BE2C (cell line): ENCODE measurements around the gene ZNF629.
"Not testable (repeated sequence)": the region's sequence is repeated elsewhere in the genome, so short reads cannot be mapped to it uniquely, and the experiment has no call there.

Experiments
- DNase-seq: peaks from one replicate; pipeline ENCODE4 v3.0.0-alpha.2; 2020
- H3K27me3 ChIP-seq: fragments of 250-450 bp; sonication (Bioruptor Pico); 2 replicates; pipeline ENCODE4 v1.5.1; 2020; ENCODE audit warnings: mild to moderate bottlenecking
- H3K36me3 ChIP-seq: fragments of 250-450 bp; sonication (Bioruptor Pico); 2 replicates; pipeline ENCODE4 v1.5.1; 2020; ENCODE audit warnings: mild to moderate bottlenecking
- H3K4me1 ChIP-seq: fragments of 250-450 bp; sonication (Bioruptor Pico); 2 replicates; pipeline ENCODE4 v1.5.1; 2020
- H3K4me3 ChIP-seq: 2 replicates; pipeline ENCODE4 v1.5.1; 2011; ENCODE audit warnings: low read depth, low read length
- H3K9me3 ChIP-seq: fragments of 250-450 bp; sonication (Bioruptor Pico); 2 replicates; pipeline ENCODE4 v1.5.1; 2020
- CTCF ChIP-seq: IDR thresholded peaks from 2 replicates; pipeline ENCODE4 v1.5.1; 2012; ENCODE audit warnings: mild to moderate bottlenecking, low read depth, low read length

The ZNF629 gene

GRCh38 chr16:30820952-30821421 is 34.0 kb upstream of the ZNF629 start:
- no peak for DNase-seq
- Histone ChIP-seq H3K36me3 (no peaks in the 10 kb centered on the region), H3K9me3 (no peaks in the 10 kb centered on the region; the same call in 1 of the 2 replicates), H3K4me1 (no peaks in the 10 kb centered on the region), H3K4me3 (no peak overlapping the region), H3K27me3 (no peaks in the 10 kb centered on the region)
- no peak for TF ChIP-seq CTCF

GRCh38 chr16:30816769-30817168 is 29.8 kb upstream of the ZNF629 start:
- Histone ChIP-seq H3K9me3 (no peaks in the 10 kb centered on the region; the same call in 1 of the 2 replicates), H3K27me3 (no peaks in the 10 kb centered on the region), H3K4me1 (peaks cover 6% of the 10 kb centered on the region; the same call in 1 of the 2 replicates), H3K36me3 (no peaks in the 10 kb centered on the region), H3K4me3 (no peak overlapping the region)
- no peak for DNase-seq
- no peak for TF ChIP-seq CTCF

GRCh38 chr16:30813821-30814189 is 26.8 kb upstream of the ZNF629 start:
- DNase-seq: no peak
- Histone ChIP-seq H3K4me1 (peaks cover 6% of the 10 kb centered on the region; the same call in 1 of the 2 replicates), H3K9me3 (no peaks in the 10 kb centered on the region), H3K36me3 (no peaks in the 10 kb centered on the region), H3K4me3 (peak overlapping the region; percentile 47), H3K27me3 (no peaks in the 10 kb centered on the region)
- no peak for TF ChIP-seq CTCF

- H3K9me3 ChIP-seq, H3K4me3 ChIP-seq, DNase-seq, H3K27me3 ChIP-seq, H3K4me1 ChIP-seq, H3K36me3 ChIP-seq: not testable (repeated sequence)
These were observed 22.7 kb upstream of the ZNF629 start for GRCh38 chr16:30809675-30810074.

GRCh38 chr16:30808890-30809426 is 22.0 kb upstream of the ZNF629 start:
- H3K36me3 ChIP-seq, H3K27me3 ChIP-seq, H3K4me3 ChIP-seq, H3K4me1 ChIP-seq, H3K9me3 ChIP-seq, DNase-seq: not testable (repeated sequence)

- no peak overlapping the region for H3K4me3 ChIP-seq
- DNase-seq: no peak
- H3K4me1 ChIP-seq: no peaks in the 10 kb centered on the region
- no peaks in the 10 kb centered on the region for H3K27me3 ChIP-seq
- H3K36me3 ChIP-seq: no peaks in the 10 kb centered on the region
- no peaks in the 10 kb centered on the region for H3K9me3 ChIP-seq
- TF ChIP-seq CTCF: no peak
These were observed 21.1 kb upstream of the ZNF629 start for GRCh38 chr16:30808146-30808545.

GRCh38 chr16:30805370-30806169 is 18.6 kb upstream of the ZNF629 start:
- Histone ChIP-seq H3K4me1 (no peaks in the 10 kb centered on the region), H3K27me3 (no peaks in the 10 kb centered on the region), H3K36me3 (no peaks in the 10 kb centered on the region), H3K9me3 (no peaks in the 10 kb centered on the region), H3K4me3 (peak overlapping the region; percentile 91)
- DNase-seq: peak; percentile 88
- TF ChIP-seq CTCF: no peak
